A549 (cell line): ENCODE results near the gene ZNF385B. TPM values are rescaled to one million over a fixed set of nuclear protein-coding genes. Genes with fewer than 3 reads are reported as not detected.

ENCODE experiments used
- ATAC-seq, 2 experiments: fragments of 200-7000 bp in 1 of 2; fragments of >200 bp in 1 of 2; cut with Nextera tagmentation in 1 of 2; cut with Tn5 transposase in 1 of 2; 3 replicates each; pipeline versions ENCODE4 v1.8.0 to v1.9.1; 2018 to 2020; ENCODE audit warnings: mild to moderate bottlenecking in 1 of 2, moderate library complexity in 1 of 2
- CTCF ChIA-PET: fragments of 300-600 bp; sonication (Branson Sonifier 250); formaldehyde crosslinking; extraction: SDS; loops from one replicate; lab custom pipeline; 2021; ENCODE audit warnings: antibody characterized with exemption, inconsistent platforms; lab: Yijun Ruan, JAX
- POLR2A ChIA-PET: fragments of 350-600 bp; formaldehyde crosslinking; extraction: SDS; loops from one replicate; lab custom pipeline; 2021; ENCODE audit warnings: antibody characterized with exemption, inconsistent platforms; lab: Yijun Ruan, JAX
- DNase-seq, 2 experiments: peaks; one replicate each; pipeline versions ENCODE4 v3.0.0 to v3.0.0-alpha.2; 2011 to 2016; ENCODE audit warnings: low read depth in 1 of 2, low spot score in 1 of 2
- FAIRE-seq: peaks from 2 replicates; lab custom pipeline; 2011; peaks lifted over from hg19 to GRCh38; lab: Jason Lieb, UNC
- H3K27ac ChIP-seq, 2 experiments: fragments of >200 bp; sonication (Bioruptor Twin); formaldehyde crosslinking; 3 replicates each; pipeline ENCODE4 v1.5.1; 2016 to 2017
- H3K4me1 ChIP-seq: fragments of >200 bp; sonication (Bioruptor Twin); formaldehyde crosslinking; 3 replicates; pipeline ENCODE4 v1.6.1; 2016
- H3K4me2 ChIP-seq: fragments of >200 bp; sonication (Bioruptor Twin); formaldehyde crosslinking; 3 replicates; pipeline ENCODE4 v1.6.1; 2016
- H3K4me3 ChIP-seq: fragments of >200 bp; sonication (Bioruptor Twin); formaldehyde crosslinking; 3 replicates; pipeline ENCODE4 v1.5.1; 2016
- H3K9me3 ChIP-seq: fragments of >200 bp; sonication (Bioruptor Twin); formaldehyde crosslinking; 3 replicates; pipeline ENCODE4 v1.6.1; 2016
- ATOH8 ChIP-seq: fragments of 250-450 bp; sonication (Bioruptor Pico); IDR thresholded peaks from 2 replicates; pipeline ENCODE4 v1.5.0; 2020; ENCODE audit warnings: low read depth, mild to moderate bottlenecking, moderate library complexity
- BHLHE40 ChIP-seq: IDR thresholded peaks from 2 replicates; pipeline ENCODE4 v1.6.1; 2012; ENCODE audit warnings: low read depth, low read length, inconsistent platforms
- EHF ChIP-seq: fragments of 250-450 bp; sonication (Bioruptor Pico); IDR thresholded peaks from 2 replicates; pipeline ENCODE4 v1.5.0; 2020; ENCODE audit warnings: mild to moderate bottlenecking
- ELK1 ChIP-seq: fragments of 150-350 bp; IDR thresholded peaks from 2 replicates; pipeline ENCODE4 v1.6.1; 2014; ENCODE audit warnings: low read depth, mild to moderate bottlenecking, low read length
- EP300 ChIP-seq, 2 experiments: fragments of >200 bp; sonication (Bioruptor Twin); formaldehyde crosslinking; IDR thresholded peaks; 2 replicates in 1 of 2; 3 replicates in 1 of 2; pipeline ENCODE4 v1.6.1; 2016 to 2017
- ESRRA ChIP-seq: fragments of 150-350 bp; IDR thresholded peaks from 2 replicates; pipeline ENCODE4 v1.6.1; 2014; ENCODE audit warnings: mild to moderate bottlenecking, low read length, borderline replicate concordance
- GATA3 ChIP-seq: IDR thresholded peaks from 2 replicates; pipeline ENCODE4 v1.6.1; 2012; ENCODE audit warnings: borderline replicate concordance
- JUN ChIP-seq, 2 experiments: fragments of >200 bp; sonication (Bioruptor Twin); formaldehyde crosslinking; IDR thresholded peaks; 2 replicates in 1 of 2; 3 replicates in 1 of 2; pipeline ENCODE4 v1.6.1; 2016 to 2017
- JUNB ChIP-seq: fragments of >200 bp; sonication (Bioruptor Twin); formaldehyde crosslinking; IDR thresholded peaks from 2 replicates; pipeline ENCODE4 v1.6.1; 2016
- MAZ ChIP-seq: fragments of 150-350 bp; IDR thresholded peaks from 2 replicates; pipeline ENCODE4 v1.6.1; 2014; ENCODE audit warnings: antibody characterized with exemption, low read depth, low read length, borderline replicate concordance
- NPAS2 ChIP-seq: fragments of 250-450 bp; sonication (Bioruptor Pico); IDR thresholded peaks from 2 replicates; pipeline ENCODE4 v1.8.0; 2022; ENCODE audit warnings: mild to moderate bottlenecking, moderate library complexity, borderline replicate concordance
- RAD21 ChIP-seq, 2 experiments: fragments of >200 bp in 1 of 2; sonication (Bioruptor Twin) in 1 of 2; formaldehyde crosslinking in 1 of 2; IDR thresholded peaks in 1 of 2; conservative IDR thresholded peaks in 1 of 2; 2 replicates in 1 of 2; 3 replicates in 1 of 2; pipeline ENCODE4 v1.6.1; 2012 to 2018; ENCODE audit warnings: inconsistent platforms in 1 of 2
- RNF2 ChIP-seq: fragments of 200-600 bp; sonication (generic); IDR thresholded peaks from 2 replicates; pipeline ENCODE4 v1.6.1; 2016; ENCODE audit warnings: low read depth, mild to moderate bottlenecking, antibody characterized with exemption, moderate library complexity, borderline replicate concordance
- SMC3 ChIP-seq: fragments of >200 bp; sonication (Bioruptor Twin); formaldehyde crosslinking; IDR thresholded peaks from 3 replicates; pipeline ENCODE4 v1.6.1; 2018; ENCODE audit warnings: inconsistent platforms
- SREBF2 ChIP-seq: fragments of 450-650 bp; IDR thresholded peaks from 2 replicates; pipeline ENCODE4 v1.6.1; 2014; ENCODE audit warnings: mild to moderate bottlenecking, moderate library complexity
- TP53 ChIP-seq: fragments of 250-450 bp; sonication (Bioruptor Pico); IDR thresholded peaks from 2 replicates; pipeline ENCODE4 v1.5.0; 2021; ENCODE audit warnings: mild to moderate bottlenecking, moderate library complexity
- ZFP36 ChIP-seq: fragments of 450-650 bp; IDR thresholded peaks from 2 replicates; pipeline ENCODE4 v1.6.1; 2014; ENCODE audit warnings: borderline replicate concordance; ENCODE audit not compliant: partially characterized antibody
- ZSCAN20 ChIP-seq: fragments of 250-450 bp; sonication (Bioruptor Pico); IDR thresholded peaks from 2 replicates; pipeline ENCODE4 v1.8.0; 2022; ENCODE audit warnings: mild to moderate bottlenecking, moderate library complexity
- whole genome bisulfite sequencing: methylation state at CpG from one replicate; pipeline ENCODE4 v1.1.6; 2017; ENCODE audit errors: missing lambda C conversion rate; 5-methylcytosine and 5-hydroxymethylcytosine counted together
- polyA plus RNA-seq, 4 experiments: library from polyadenylated mRNA; depleted of rRNA in 3 of 4; stranded (reverse); fragments of >200 nt; fragmentation: RNase III in 1 of 4; extraction: RNeasy Plus Mini Kit Qiagen cat#74134 plus additional on column Dnase treatment in 1 of 4; gene quantifications; 2 replicates in 3 of 4; 3 replicates in 1 of 4; pipeline ENCODE4 v1.2.3, GENCODE V29; 2011 to 2017
- TF ChIP-seq, protein P1 (sequence below): IDR thresholded peaks from 2 replicates; pipeline ENCODE4 v1.6.1; 2012
- TF ChIP-seq, protein P2 (sequence below): fragments of 200-600 bp; sonication (generic); IDR thresholded peaks from 2 replicates; pipeline ENCODE4 v1.6.1; 2016; ENCODE audit warnings: antibody characterized with exemption, mild to moderate bottlenecking, moderate library complexity
- TF ChIP-seq, protein P3 (sequence below): IDR thresholded peaks from 2 replicates; pipeline ENCODE4 v1.6.1; 2012

Gene ZNF385B
- polyA plus RNA-seq, 2 of the 4 experiments (the other 2 are of a cell fraction), result not detected

DNA sequence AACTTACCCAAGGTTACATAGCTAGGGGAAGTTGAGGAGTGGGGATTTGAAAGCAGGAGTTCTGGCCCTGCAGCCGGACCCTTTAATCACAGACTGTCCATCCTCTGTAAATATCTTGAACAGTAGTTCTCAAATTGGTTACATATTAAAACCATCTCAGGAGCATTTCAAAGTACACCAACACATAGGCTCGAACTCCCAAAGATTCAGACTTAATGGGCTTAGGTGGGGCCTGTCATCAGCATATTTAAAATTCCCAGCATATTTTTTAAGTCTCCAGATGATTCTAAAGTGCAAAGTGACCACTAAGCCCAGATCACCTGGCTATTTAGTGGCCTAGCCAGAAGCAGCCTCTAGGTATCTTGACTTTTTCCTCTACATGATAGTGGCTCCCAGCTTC, 192.2 kb downstream of the ZNF385B start:
- H3K4me2 ChIP-seq, result no peak overlapping the region
- no peak for ATAC-seq
- no peaks in the 10 kb centered on the region for H3K9me3 ChIP-seq
- WGBS, result 23% methylated on average over 2 of the region's 2 CpGs
- H3K4me1 ChIP-seq, result no peaks in the 10 kb centered on the region
- ChIA-PET CTCF (no interaction called here), POLR2A (interaction anchor here (0.6 kb wide), 1 partner anchor 21 kb away, joined by 4 read pairs; no protein-coding TSS in a partner anchor)
- no peak overlapping the region for H3K4me3 ChIP-seq
- no peak for DNase-seq
- H3K27ac ChIP-seq, result no peak overlapping the region
- no peak for FAIRE-seq
- TF ChIP-seq JUN (IDR thresholded peaks at IDR 0.05) (no peak), ATOH8 (CRISPR knock-in tag) (no peak), NPAS2 (CRISPR knock-in tag) (no peak), JUNB (no peak), EHF (no peak), EP300 (IDR thresholded peaks at IDR 0.05) (no peak), MAZ (no peak)

DNA sequence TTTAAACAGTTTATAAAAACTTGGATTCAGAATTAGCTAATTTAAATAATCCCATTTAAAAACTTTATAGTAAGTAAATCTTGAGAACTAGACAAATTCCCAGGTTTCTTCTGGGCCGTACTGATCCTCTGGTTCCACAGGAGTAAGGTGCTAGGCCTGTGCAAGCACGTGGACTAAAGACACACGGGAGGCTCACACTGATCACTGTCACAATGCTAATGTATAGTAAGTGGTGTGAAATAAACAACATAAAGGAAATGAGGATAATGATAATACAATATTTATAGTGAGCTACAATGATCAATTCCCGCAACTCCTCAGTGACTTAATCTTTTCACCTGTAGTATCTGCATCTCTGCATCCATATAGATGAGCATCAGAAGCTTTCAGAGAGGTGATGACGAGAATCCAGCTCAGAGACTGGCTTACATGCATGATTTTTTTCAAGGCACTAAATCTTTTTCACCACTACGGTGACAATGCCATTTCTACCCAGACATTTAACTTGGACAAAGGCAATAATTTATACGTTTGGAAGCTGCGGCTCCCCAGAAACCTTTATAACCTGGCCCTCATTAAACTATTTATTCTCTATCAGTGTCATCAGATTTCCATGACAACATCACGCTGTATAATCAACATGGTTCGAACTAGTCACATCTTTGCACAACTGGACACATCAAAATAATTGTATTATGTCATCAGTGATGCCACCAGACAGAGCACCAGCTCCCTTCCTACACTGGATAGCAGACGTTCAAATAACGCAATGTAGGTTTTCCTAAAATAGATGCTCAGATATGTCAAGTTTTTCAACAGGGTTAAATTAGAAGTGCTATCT, 196.2 kb downstream of the ZNF385B start:
- no peaks in the 10 kb centered on the region for H3K4me1 ChIP-seq
- no peak overlapping the region for H3K27ac ChIP-seq
- H3K9me3 ChIP-seq, result no peaks in the 10 kb centered on the region
- H3K4me3 ChIP-seq, result no peak overlapping the region
- WGBS, result 57% methylated on average over 12 of the region's 12 CpGs
- FAIRE-seq, result no peak
- TF ChIP-seq, protein P1, sequence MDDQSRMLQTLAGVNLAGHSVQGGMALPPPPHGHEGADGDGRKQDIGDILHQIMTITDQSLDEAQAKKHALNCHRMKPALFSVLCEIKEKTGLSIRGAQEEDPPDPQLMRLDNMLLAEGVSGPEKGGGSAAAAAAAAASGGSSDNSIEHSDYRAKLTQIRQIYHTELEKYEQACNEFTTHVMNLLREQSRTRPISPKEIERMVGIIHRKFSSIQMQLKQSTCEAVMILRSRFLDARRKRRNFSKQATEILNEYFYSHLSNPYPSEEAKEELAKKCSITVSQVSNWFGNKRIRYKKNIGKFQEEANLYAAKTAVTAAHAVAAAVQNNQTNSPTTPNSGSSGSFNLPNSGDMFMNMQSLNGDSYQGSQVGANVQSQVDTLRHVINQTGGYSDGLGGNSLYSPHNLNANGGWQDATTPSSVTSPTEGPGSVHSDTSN, result no peak
- no peak for TF ChIP-seq SMC3
- TF ChIP-seq JUNB, result no peak
- TF ChIP-seq TP53 (CRISPR knock-in tag), result no peak
- TF ChIP-seq RNF2, result no peak
- TF ChIP-seq EHF, result no peak
- TF ChIP-seq ZSCAN20 (CRISPR knock-in tag), result no peak
- no peak for TF ChIP-seq BHLHE40
- no peak for DNase-seq
- no peak overlapping the region for H3K4me2 ChIP-seq
- ATAC-seq, result no peak
- CTCF ChIA-PET, result interaction anchor here (0.7 kb wide), 1 partner anchor 830 kb away, joined by 4 read pairs; no protein-coding TSS in a partner anchor
- POLR2A ChIA-PET, result no interaction called here

DNA sequence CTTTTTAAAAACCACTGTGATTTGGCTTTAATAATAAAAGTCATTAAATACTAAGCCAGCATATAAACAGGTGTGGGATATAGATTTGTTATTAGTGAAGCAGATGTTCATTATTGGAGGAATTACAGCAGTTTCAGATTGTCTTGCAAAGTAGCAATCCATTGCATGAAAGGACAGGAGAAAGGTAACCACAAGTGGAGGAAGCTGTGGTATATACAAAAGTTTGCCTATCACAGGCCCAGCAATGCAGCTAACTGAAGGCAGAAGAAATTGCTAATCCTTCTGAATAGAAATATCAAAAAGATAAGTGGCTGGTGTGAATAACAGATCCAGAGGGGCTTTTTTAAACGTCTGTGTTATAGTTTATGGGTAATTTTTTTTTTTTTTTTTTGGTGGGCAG, 199.4 kb downstream of the ZNF385B start:
- FAIRE-seq (no peak), ATAC-seq (no peak), DNase-seq (no peak)
- Histone ChIP-seq H3K4me1 (no peaks in the 10 kb centered on the region), H3K4me2 (no peak overlapping the region), H3K9me3 (no peaks in the 10 kb centered on the region), H3K4me3 (no peak overlapping the region), H3K27ac (no peak overlapping the region)
- TF ChIP-seq, protein P2, sequence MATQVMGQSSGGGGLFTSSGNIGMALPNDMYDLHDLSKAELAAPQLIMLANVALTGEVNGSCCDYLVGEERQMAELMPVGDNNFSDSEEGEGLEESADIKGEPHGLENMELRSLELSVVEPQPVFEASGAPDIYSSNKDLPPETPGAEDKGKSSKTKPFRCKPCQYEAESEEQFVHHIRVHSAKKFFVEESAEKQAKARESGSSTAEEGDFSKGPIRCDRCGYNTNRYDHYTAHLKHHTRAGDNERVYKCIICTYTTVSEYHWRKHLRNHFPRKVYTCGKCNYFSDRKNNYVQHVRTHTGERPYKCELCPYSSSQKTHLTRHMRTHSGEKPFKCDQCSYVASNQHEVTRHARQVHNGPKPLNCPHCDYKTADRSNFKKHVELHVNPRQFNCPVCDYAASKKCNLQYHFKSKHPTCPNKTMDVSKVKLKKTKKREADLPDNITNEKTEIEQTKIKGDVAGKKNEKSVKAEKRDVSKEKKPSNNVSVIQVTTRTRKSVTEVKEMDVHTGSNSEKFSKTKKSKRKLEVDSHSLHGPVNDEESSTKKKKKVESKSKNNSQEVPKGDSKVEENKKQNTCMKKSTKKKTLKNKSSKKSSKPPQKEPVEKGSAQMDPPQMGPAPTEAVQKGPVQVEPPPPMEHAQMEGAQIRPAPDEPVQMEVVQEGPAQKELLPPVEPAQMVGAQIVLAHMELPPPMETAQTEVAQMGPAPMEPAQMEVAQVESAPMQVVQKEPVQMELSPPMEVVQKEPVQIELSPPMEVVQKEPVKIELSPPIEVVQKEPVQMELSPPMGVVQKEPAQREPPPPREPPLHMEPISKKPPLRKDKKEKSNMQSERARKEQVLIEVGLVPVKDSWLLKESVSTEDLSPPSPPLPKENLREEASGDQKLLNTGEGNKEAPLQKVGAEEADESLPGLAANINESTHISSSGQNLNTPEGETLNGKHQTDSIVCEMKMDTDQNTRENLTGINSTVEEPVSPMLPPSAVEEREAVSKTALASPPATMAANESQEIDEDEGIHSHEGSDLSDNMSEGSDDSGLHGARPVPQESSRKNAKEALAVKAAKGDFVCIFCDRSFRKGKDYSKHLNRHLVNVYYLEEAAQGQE, result no peak
- no peak for TF ChIP-seq RAD21 (conservative IDR thresholded peaks at IDR 0.05 in 1 of 2, IDR thresholded peaks at IDR 0.05 in 1 of 2)
- no peak for TF ChIP-seq SREBF2
- no peak for TF ChIP-seq EHF
- no peak for TF ChIP-seq ELK1
- no peak for TF ChIP-seq GATA3
- TF ChIP-seq SMC3, result no peak
- TF ChIP-seq ZFP36, result no peak
- TF ChIP-seq ESRRA, result no peak
- TF ChIP-seq, protein P3, sequence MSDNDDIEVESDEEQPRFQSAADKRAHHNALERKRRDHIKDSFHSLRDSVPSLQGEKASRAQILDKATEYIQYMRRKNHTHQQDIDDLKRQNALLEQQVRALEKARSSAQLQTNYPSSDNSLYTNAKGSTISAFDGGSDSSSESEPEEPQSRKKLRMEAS, result no peak
- 16% methylated on average over 1 of the region's 1 CpG for WGBS
- POLR2A ChIA-PET, result no interaction called here
- CTCF ChIA-PET, result no interaction called here
